HG03460 (cell line): ENCODE measurements around the gene HAPLN3.
"Not testable (repeated sequence)": the region's sequence is repeated elsewhere in the genome, so short reads cannot be mapped to it uniquely, and the experiment has no call there.

Experiments used
- ATAC-seq: cut with Tn5 transposase; IDR thresholded peaks from one replicate; pipeline ENCODE4 v1.9.1; 2021; ENCODE audit not compliant: unreplicated experiment

The HAPLN3 gene

GRCh38 chr15:88894819-88895767 lies at the start of gene HAPLN3:
Gene HAPLN3, minus strand, starts transcription at chr15:88895544. Its CDS starts 8,246 bp downstream, at chr15:88887298.
- peak; percentile 5 for ATAC-seq

GRCh38 chr15:88940110-88940675 lies 44.8 kb upstream of the HAPLN3 start:
- no peak for ATAC-seq

GRCh38 chr15:88939486-88939806 lies 44.1 kb upstream of the HAPLN3 start:
- ATAC-seq: no peak

- ATAC-seq: no peak
These were observed 43.6 kb upstream of the HAPLN3 start for GRCh38 chr15:88938802-88939485.

- ATAC-seq: not testable (repeated sequence)
These were observed 39.1 kb upstream of the HAPLN3 start for GRCh38 chr15:88934449-88934848.

GRCh38 chr15:88932875-88933330 lies 37.6 kb upstream of the HAPLN3 start:
- ATAC-seq: no peak

- no peak for ATAC-seq
These were observed 37.0 kb upstream of the HAPLN3 start for GRCh38 chr15:88932271-88932874.

GRCh38 chr15:88930579-88930978 lies 35.2 kb upstream of the HAPLN3 start:
- ATAC-seq: no peak

GRCh38 chr15:88929358-88930098 lies 34.2 kb upstream of the HAPLN3 start:
- ATAC-seq: not testable (repeated sequence)

- not testable (repeated sequence) for ATAC-seq
These were observed 32.8 kb upstream of the HAPLN3 start for GRCh38 chr15:88928192-88928591.

GRCh38 chr15:88925648-88926047 lies 30.3 kb upstream of the HAPLN3 start:
- ATAC-seq: not testable (repeated sequence)

- peak; percentile 67 for ATAC-seq
These were observed 25.6 kb upstream of the HAPLN3 start for GRCh38 chr15:88920892-88921435.

GRCh38 chr15:88920186-88920891 lies 25.0 kb upstream of the HAPLN3 start:
- no peak for ATAC-seq

- ATAC-seq: no peak
These were observed 23.4 kb upstream of the HAPLN3 start for GRCh38 chr15:88918738-88919137.

GRCh38 chr15:88917760-88918159 lies 22.4 kb upstream of the HAPLN3 start:
- ATAC-seq: no peak

- no peak for ATAC-seq
These were observed 20.0 kb upstream of the HAPLN3 start for GRCh38 chr15:88915354-88915753.

GRCh38 chr15:88913850-88914169 lies 18.5 kb upstream of the HAPLN3 start:
- no peak for ATAC-seq

GRCh38 chr15:88913017-88913849 lies 17.9 kb upstream of the HAPLN3 start, which contains the start of gene MFGE8:
Gene MFGE8, minus strand, starts transcription at chr15:88913379. Its CDS starts 60 bp downstream, at chr15:88913319.
- ATAC-seq: peak; percentile 86

- no peak for ATAC-seq
These were observed 17.2 kb upstream of the HAPLN3 start for GRCh38 chr15:88912500-88912921.
